HG02938 (cell line): ENCODE results near the gene ANK3.

ENCODE experiments used
- ATAC-seq: cut with Tn5 transposase; IDR thresholded peaks from one replicate; pipeline ENCODE4 v1.9.1; 2021; ENCODE audit warnings: mild to moderate bottlenecking, moderate library complexity; ENCODE audit not compliant: unreplicated experiment

The ANK3 gene

GRCh38 chr10:60389413-60390025 lies at the start of gene ANK3:
Gene ANK3, minus strand, starts transcription at chr10:60389875. Its CDS starts 337 bp downstream, at chr10:60389538.
- no peak for ATAC-seq

- ATAC-seq, result no peak
Measured at GRCh38 chr10:60434418-60435046, 44.9 kb upstream of the ANK3 start.

GRCh38 chr10:60433684-60434083 lies 44.0 kb upstream of the ANK3 start:
- ATAC-seq, result no peak

GRCh38 chr10:60430836-60431597 lies 41.3 kb upstream of the ANK3 start:
- ATAC-seq, result no peak

- no peak for ATAC-seq
Measured at GRCh38 chr10:60430017-60430416, 40.3 kb upstream of the ANK3 start.

GRCh38 chr10:60429084-60429849 lies 39.6 kb upstream of the ANK3 start:
- ATAC-seq, result no peak

- ATAC-seq, result no peak
Measured at GRCh38 chr10:60428387-60428737, 38.7 kb upstream of the ANK3 start.

GRCh38 chr10:60427709-60428386 lies 38.2 kb upstream of the ANK3 start:
- ATAC-seq, result no peak

- no peak for ATAC-seq
Measured at GRCh38 chr10:60427148-60427547, 37.5 kb upstream of the ANK3 start.

GRCh38 chr10:60426425-60426824 lies 36.8 kb upstream of the ANK3 start:
- ATAC-seq, result no peak

- no peak for ATAC-seq
Measured at GRCh38 chr10:60425392-60426110, 35.9 kb upstream of the ANK3 start.

GRCh38 chr10:60424971-60425370 lies 35.3 kb upstream of the ANK3 start:
- ATAC-seq, result no peak

GRCh38 chr10:60423920-60424319 lies 34.2 kb upstream of the ANK3 start:
- no peak for ATAC-seq

- ATAC-seq, result no peak
Measured at GRCh38 chr10:60422809-60423208, 33.1 kb upstream of the ANK3 start.

GRCh38 chr10:60420991-60421894 lies 31.6 kb upstream of the ANK3 start:
- ATAC-seq, result no peak

GRCh38 chr10:60419249-60419648 lies 29.6 kb upstream of the ANK3 start:
- ATAC-seq, result no peak

- ATAC-seq, result no peak
Measured at GRCh38 chr10:60417901-60418300, 28.2 kb upstream of the ANK3 start.

- no peak for ATAC-seq
Measured at GRCh38 chr10:60417024-60417423, 27.3 kb upstream of the ANK3 start.

- no peak for ATAC-seq
Measured at GRCh38 chr10:60414877-60415585, 25.4 kb upstream of the ANK3 start.
